GM18526 (cell line): ENCODE data around the gene SMYD3.

ENCODE experiments used
- POLR2A ChIP-seq: IDR thresholded peaks from 3 replicates; pipeline ENCODE4 v1.6.1; 2011; ENCODE audit not compliant: insufficient read length; ENCODE audit errors: extremely low read depth

Gene SMYD3

DNA sequence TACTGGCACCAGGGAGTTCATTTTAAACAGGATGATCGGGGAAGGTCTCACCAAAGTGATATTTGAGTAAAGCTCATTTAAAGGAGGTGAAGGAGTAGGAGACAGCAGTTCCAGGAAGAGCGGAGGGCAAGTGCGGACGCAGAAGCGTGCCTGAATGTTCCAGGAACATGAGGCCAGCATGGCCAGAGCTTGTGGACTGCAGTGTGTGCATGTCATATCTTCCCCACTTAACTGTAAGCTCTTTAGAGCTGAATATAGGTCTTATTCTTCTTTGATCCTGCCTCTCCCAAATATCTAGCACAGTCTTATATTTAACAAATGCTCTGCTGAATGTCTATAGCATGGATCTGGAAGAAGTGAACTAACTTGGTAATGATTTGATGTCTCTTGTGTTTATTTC is 639.3 kb downstream of the SMYD3 start:
- TF ChIP-seq POLR2A = no peak

DNA sequence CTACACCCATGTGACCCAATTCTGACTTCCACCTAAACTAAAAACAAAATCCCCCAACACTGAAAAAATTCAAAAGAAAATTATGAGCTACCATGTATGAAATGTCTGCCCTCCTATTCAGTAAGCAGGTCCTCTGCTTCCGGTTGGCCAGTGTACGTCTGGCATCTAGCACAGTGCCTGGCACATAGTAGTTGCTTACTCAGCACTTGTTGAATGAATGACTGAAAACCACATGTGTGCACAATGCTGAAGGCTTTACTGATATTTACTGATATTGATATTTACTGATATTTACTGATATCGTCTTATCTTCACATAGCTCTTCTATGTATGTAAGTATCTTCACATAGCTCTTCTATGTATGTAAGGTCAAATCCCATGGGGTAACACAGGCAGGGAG is 642.2 kb downstream of the SMYD3 start:
- no peak for TF ChIP-seq POLR2A

DNA sequence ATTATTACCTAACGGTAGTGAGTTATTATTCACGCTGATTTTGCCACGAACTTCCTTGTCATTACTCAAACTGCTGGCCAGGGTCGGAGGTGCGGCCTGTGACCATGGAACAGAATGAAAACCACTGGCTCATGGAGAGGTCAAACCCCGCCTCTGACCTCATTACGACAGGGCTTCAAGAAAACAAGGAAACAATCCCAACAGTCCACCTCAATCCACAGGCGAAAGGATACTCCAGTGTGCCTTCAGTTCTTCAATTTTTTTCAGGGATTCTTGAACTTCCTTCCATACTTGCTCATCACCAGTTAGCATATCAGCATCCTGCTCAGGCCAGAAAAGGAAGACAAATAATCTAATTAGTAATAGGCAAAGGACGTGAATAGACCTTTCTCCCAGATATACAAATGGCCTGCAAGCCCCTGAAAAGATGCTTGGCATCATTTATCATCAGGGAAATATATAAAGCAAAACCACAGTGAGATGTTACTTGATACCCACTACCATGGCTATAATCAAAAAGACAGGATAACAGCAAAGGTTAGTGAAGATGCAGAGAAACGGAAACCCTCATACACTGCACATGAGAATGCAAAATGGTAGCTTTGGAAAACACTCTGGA is 643.4 kb downstream of the SMYD3 start:
- TF ChIP-seq POLR2A = no peak

DNA sequence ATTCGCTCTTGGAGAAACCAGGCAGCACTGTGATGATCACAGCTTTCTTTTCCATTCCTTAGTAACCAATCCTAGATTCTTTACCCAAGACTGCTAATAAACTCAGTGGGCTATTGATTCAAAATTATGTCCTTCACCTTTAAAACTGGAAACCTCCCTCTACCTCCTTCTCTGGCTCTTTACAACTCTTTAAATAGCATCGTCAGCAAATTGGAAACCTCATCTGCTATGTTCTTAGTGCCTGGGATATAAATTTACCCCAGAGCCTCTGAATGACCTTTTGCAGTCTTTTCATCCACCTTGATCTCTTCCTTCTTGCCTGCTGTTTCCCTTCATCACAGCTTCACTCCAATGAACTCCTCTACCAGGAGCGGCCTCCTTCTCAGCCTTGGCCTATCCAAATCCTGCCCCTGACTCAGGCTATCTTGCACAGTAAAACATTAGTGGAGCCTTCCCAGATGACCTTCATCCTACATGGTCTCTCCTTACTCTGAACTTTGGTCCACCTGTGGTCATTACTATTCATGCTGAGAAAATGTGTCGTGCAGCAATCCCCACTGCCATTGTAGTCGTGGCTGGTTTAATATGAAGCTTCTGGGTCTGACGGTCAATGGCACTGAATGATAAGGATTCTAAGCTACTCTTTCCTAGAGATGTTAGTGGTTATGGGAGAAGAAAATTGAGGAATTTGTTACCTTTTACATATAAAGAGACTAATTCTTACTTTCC is 644.1 kb downstream of the SMYD3 start:
- no peak for TF ChIP-seq POLR2A

DNA sequence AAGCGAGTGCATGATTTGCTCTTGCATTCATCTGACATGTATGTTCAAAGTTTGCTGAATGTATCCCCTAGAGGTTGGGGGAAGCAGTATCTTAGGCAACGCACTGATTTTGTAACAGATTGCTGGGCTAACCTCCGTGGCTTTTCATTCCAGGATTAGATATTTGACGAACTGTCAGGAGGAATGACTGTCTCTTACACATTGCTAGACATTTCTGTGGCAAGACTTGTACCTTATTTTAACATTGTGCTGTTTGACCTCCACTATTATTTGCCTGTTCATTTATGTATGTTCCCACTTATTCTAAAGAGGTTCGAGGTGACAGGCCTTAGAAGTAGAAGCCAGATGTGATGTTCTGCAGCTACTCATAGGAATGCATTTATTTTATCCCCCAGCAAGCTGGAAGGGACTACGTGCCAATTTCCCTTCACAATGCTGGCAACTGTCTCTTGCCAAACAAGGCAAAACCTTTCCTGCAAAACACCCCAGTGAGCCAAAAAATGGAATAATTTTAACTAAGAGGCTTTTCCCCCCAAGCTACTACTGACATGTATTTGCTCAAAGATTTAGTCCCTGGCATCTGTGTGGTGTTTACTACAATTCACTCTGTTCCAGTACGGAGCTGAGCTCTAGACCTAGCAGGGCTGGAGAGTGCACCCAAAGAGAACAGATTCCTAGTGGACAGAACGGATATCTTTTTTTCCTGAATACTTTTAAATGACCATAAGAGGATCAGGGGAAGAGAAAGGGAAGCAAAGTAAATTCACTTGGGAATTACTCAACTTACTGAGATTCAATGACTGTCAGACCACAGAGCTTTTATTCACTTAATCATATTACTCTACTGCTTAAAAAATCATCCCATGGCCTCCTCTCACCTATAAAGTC is 646.2 kb downstream of the SMYD3 start:
- TF ChIP-seq POLR2A = no peak

DNA sequence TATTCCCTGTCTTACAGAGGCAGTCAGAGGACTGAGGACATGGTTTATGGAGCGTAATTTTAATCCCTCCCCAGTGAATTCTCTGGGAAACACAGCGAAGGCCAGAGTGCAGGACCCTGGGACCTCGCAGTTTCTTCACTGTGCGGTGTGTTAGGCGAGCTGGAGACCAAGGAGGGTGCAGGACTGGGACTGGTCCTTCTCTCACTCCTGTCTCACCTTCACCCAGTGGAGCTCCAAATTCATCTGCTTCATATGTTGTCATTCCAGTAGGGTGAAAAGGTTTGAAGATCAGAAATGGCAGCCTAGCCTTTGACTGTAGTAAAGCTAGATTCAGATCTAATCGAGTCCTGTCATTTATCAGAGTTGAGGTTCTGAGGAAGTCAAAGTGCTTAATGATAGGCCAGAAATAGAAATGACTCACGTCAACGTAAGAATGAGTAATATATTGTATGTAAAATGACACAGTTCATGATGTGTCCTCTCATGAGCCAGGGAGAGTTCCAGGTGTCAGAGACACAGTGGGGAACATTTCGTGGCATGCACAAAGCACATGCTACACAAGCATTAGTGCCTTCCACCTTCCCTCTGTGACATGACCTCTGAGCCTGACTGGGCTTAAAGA is 647.5 kb downstream of the SMYD3 start:
- TF ChIP-seq POLR2A = no peak

DNA sequence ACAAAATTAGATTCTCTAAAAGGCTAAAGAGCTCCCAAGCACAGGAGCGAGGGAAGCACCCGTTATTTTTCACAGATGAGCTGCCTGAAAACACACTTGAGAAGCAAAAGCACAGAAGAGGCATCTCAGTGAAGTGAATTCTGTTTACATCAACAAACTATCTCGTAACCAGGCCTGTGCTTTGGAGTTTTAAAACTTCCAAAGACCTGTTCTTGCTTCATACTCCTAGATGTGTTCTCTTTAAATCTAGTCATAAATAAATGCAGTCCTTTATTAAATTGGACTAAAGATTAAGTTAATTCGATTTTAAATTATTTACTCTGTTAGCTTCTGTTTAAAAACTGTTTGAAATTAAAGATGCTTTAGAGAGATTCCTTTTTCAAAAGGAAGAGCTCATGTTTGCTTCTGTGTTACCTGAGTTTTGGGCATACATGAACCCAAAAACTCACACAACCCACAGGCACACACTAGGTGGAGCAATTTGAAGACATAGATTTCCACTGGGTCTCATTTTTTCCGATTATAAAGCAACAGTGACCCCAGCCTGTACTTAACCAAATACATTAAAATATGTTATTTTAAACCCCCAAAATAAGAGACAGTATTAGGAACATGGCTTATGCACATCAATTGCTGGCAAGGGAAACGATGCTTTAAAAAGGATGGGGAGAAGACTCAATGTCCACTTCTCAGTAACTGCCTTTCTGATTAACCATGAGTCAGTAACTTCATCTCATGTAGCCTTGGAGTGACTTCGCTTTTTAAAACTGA is 648.2 kb downstream of the SMYD3 start:
- no peak for TF ChIP-seq POLR2A

DNA sequence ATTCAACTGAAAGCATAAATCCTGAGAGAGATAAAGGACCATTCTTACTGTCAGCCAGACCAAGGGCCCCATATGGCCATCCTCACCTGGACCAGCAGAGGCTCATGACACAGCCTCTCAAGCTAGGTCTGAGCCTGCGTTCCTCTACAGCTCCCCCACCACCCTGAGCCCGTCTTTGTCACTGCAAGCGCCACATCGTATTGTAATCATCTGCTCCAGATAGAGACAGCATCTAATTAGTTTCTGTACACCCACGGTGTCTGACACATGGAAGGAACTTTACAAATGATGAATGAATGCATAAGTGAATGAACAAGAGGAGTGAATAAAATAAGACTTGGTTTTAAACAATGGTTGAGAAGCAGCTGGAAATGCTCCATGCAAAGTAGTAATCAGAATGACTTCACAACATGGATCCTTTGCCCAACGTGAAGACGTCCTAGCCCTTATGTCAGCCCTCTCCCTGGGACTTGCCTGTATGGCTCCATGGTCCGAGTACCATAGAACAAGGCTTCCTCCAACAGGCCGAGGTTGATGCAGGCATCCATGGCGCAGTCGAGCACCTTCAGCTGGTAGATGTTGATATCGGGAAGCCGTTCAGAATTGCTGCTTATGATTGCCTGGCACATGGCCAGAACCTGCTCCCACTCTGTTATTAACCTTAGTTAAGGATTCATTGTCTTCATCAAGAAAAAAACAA is 648.9 kb downstream of the SMYD3 start:
- no peak for TF ChIP-seq POLR2A

DNA sequence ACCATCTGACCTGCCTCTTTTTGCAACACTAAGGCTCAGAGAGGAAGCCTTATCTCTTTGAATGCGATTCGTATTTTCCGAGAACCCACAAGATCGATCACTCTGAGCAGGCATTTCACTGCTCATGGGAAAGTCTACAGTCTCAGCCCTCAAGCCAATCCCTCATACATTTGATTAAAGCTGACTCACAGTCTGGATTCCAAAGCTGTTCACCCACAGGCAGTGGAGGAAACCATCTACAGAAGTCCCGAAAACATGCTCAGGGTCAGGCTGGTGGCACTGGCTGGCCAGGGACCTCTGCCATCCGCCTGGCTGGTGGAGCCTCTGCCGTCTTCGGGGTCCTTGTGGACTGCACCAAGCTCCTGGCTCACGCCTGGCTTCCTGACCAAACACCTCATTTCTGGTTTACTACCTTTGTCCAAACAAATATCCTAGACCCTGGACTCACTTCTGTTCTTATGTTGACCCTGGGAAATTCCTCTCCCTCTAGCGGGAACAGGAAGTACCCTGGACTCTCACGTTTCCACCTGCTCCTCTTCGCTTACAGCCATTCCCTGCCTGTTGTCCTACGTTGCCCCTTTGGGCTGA is 650.0 kb downstream of the SMYD3 start:
- TF ChIP-seq POLR2A = no peak

DNA sequence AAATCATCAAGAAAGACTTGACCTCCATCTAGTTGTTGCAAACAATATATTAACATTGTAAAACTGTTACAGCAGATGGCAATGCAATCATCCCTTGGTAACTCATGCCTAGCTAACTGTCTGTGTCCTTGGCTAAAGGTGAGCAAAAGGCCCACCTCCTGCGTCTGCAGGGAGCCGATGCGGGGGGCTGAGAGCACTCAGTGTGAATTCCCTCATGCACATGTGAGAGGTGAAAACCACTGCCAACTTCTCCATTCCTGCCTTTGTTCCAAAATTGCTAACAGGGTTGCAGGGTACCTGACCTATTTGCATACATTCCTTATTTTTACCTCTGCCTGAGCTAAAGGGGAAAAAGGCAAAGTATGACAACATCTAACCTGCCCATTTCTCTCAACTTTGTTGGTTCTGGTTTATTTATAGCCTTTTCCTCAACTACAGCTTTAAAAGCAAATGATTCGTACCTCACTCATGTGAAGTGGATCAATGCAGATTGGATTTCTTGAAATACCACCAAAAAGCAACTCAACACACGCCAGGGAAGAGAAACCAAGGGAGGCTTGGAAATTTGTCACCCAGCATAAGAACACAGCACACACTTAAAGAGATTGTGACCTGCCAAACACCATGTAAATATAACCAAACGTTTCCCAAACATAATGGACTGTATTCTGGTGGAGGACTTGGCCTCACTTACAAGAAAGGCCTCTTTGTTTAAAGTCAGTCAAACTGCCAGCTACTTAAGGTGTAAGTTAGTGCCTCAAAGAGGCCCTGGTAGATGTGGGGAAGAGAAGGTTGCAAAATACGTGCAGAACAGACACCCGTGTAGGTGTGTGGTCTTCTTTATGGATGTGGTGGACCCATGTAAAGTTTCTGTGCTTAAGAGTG is 651.0 kb downstream of the SMYD3 start:
- TF ChIP-seq POLR2A = no peak

DNA sequence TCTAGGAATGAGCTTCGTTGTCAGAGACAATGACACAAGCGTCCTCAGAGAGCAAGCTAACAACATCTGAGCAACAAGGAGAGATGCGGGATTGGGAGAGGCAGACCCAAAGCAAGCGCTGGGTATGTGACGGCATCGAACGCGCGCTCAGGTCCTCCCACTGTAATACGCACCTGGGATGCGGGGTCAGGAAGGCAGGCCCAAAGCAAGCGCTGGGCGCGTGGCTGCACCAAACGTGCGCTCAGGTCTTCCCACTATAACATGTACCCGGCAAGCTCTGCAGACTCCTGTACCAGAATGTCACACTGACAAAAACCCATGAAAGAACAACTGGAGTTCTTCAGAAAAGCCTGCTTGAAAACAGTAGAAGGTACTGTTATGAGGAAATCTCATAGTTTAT is 653.8 kb downstream of the SMYD3 start:
- no peak for TF ChIP-seq POLR2A

DNA sequence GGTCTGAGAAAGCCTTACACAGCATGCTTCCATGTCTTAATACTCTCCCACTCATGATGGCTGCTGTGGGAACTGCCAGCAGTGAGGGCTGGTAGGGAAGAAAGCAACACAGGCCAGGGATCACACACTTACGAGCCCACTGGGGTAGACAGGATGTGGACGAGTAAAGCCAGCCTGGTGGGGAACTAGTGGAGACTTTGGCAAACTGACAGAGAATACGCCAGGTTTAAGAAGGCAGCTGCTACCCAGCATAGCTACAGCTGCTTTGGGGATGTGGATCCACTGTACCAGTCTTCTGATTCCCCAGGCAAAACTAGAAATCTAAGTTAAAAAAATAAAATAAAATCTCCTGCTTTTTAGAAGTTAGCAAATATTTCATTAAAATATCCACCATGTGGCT is 664.0 kb downstream of the SMYD3 start:
- no peak for TF ChIP-seq POLR2A

DNA sequence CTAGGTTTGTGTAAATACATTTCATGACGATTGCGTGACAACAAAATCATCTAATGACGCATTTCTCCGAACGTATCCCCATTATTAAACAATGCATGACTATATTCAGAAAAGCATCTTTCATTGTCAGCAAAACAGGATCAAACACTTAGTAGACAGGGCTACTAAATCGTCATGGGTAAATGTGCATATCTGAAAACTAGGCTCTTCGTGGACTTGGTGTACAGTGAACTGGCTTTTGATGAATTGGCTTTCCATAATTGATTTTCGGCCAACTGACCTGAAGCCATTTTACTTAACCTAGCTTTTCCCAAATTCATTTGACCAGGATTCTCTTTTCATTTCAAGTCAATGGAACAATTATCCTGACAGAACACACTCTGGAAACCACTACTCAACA is 665.0 kb downstream of the SMYD3 start:
- TF ChIP-seq POLR2A = no peak
